GDM1 (cell line): ENCODE data around the gene WDR27.

Source experiments
- DNase-seq: peaks from one replicate; lab custom pipeline; 2025; lab: John Stamatoyannopoulos, UW

Gene WDR27

DNA sequence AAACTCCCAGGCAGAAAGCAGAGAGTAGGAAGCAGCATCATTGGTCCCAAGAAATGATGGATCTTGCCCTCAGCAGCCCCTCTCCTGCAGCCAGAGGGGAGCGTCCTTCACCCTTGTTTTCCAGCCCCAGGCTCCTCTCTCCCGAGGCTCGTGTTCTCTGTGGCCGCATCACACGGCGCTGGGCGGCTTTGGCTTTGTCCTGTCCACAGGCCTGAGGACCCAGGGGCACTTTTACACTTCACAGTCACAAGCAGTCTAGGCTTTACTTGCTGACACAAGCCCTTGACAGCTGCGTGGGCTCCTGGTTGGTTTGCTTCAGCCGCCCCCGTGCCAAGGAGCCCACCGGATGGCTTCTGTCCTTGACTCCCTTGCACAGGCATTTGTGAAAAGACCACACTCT is 272.8 kb downstream of the WDR27 start:
- no peak for DNase-seq

DNA sequence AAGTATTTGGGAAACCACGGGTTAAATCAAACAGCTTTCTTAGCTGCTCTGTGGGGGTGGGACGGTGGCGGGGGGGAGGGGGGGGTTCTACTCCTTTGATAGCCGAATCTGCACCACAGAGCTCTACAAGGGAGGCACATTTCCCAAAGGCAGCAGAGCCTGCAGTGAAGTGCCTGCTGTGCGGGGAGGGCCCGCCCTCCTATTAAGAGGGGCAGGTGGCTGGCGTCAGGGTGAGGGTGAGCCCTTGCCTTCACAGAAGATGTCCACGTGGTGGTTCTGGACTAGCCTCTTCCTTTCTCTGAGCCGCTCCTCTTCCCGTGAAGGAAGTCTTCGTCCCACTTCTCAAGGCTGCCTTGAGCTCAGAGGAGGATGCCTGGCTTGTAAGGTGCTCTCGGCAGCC is 273.3 kb downstream of the WDR27 start:
- no peak for DNase-seq

DNA sequence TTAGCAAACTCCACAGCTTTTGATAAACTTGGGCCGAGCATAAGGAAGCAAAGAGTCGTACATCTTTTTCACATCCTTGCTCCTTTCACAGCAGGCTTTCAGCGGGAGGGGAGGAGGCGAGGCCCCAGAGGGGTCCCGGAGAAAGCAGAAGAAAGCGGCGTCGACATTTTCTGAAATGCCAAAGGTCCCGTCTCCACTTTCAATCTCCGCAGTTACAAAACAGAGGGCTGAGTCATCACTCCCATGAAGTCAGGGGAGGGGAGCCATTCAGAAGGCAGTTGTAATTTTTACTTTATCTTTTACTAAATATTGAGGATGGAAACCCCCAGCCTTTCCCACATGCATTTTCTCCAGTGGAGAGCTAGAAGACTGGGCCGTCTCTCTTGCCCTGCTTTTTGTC is 274.0 kb downstream of the WDR27 start:
- no peak for DNase-seq

DNA sequence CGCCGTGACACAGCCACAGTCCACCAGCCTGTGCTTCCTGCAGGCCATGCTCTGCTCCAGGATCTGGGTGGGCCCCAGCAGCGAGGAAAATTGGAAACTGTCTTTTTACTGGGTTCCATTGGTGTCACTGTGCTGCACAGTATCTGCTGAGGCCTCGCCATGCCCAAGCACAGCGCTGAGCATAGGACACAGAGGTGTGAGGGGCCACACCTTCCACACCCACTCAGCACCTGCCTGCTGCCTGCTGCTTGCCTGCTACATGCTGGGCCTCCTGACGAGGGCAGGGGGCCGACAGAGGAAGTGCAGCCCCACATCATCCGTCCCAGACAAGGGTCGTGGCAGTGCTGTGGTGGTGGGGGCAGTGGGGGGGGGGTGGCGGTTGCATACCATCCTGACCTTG is 275.2 kb downstream of the WDR27 start:
- no peak for DNase-seq

DNA sequence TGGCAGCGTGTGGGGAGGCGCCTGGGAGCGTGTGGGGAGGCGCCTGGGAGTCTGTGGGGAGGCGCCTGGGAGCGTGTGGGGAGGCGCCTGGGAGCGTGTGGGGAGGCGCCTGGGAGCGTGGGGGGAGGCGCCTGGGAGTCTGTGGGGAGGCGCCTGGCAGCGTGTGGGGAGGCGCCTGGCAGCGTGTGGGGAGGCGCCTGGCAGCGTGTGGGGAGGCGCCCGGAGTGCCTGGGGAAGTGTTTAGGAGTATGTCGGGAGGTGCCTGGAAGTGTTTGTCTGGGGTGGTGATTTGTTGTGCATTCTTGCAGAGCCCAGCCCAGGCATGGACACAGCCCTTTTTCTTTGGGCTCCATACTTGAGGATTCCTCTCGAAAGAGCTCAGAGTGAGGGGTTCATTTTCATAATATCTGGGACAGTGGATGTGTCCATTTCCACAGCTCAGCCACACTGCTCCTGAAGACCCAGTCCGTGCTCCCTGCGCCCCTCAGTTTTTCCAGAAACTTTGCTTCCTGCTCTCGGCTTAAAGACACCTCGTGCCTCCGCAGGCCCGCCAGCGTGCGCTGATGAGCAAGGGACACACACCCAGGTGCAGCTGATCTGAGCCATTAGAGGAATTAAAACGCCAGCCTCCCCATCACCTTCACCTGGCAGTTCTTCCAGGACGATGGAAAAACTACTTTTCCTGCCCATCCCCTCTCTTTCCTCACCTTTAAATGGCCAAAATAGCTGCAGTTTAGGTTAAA is 276.0 kb downstream of the WDR27 start:
- DNase-seq: no peak

DNA sequence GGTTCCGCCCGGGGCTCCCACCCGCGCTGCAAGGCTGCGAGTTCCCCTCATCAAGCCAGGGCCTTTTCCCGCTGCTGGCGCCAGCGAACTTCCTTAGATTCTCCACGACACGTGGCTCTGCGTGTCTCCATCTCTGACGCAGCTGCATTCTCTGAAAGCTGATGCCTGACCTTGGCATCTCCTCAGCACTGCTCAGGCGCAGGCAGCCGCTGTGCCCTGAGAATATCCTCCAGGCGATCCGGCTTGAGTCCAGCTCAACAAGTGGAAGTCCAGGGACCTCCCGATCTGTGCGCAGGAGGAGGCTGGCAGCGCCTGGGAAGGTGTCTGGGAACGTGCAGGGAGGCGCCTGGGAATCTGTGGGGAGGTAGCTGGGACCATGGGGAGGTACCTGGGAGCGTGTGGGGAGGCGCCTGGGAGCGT is 277.0 kb downstream of the WDR27 start:
- DNase-seq: no peak

DNA sequence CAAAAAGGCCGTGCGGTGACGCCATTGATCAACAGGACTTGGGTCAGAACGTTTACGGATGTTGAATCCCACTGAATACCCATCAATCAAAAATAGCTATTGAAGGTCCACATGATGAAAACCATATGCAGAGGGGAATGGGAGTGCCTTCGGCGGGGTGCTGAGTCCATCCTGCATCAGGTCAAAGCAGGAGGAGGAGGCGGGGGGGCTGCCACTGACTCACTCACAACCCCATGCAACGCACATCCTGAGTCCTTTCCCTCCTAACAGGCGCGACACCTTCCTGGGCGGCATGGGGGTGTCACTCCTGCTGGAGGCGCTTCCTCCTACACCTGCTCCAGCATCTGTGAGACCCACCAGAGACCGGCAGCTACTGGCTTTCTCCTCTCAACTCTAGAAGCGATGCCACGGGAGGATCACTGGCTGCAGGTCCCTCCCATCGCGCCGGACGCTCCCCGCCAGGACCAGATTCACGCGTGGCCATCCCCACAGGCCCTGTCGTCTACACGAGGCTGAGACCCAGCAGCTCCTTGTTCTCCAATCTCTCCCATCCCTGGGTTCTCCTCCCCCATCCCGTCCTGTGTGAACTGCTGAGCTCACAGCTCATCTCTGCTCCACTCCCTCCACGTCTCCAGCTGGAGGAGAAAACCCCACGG is 277.6 kb downstream of the WDR27 start:
- DNase-seq: no peak

DNA sequence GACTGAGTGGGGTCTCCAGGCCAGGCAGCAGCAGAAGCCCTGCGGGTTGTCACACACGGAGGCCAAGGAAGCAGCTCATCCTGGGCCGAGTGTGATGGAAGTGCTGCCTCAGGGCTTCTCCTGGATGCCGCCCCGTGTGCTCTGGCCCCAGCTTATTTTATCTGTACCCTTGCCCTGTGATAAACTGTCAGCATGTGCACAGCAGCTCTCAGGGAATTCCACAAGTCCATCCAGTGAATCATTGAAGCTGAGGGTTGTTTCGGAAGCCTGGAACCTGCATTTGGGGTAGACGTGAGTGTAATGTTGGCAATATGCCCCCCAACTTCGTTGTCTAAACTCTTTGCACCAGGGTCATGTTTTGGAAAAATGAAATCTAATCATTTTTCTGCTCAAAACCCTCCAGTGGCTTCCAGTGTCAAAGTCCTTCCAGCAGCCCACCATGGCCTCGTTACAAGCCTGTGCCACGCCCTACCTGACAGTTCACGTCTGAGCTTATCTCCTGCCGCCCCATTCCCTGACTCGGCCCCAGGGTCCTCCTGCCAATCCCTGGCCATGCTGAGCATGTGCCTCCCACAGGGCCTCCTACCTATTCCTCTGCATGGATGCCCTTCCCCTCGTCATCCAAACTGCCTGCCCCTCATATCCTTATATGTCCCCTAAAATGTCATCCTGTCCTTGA is 280.1 kb downstream of the WDR27 start:
- no peak for DNase-seq

- DNase-seq: no peak
Observed at GRCh38 chr6:169420912-169421543, 280.8 kb downstream of the WDR27 start.

DNA sequence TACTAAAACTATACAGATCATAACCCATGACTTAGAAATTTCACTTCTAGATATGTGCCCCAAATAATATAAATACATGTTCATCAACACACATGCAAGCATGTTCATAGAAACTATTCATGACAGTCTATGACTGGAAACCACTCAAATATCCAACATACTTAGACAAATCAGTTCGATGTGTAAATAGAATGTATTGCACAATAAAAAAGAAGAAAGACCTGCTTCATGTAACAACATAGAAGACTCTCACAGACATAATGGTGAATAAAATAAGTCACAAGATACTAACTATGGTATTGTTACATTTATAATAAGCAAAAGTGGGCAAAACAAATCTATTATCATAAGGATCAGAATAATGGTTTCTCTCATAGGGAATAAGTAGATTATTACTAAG is 284.7 kb downstream of the WDR27 start:
- no peak for DNase-seq

- no peak for DNase-seq
Observed at GRCh38 chr6:169416249-169416648, 285.6 kb downstream of the WDR27 start.

- DNase-seq: no peak
Observed at GRCh38 chr6:169415179-169415578, 286.6 kb downstream of the WDR27 start.

- DNase-seq: no peak
Observed at GRCh38 chr6:169411722-169412121, 290.1 kb downstream of the WDR27 start.

- DNase-seq: no peak
Observed at GRCh38 chr6:169411296-169411695, 290.5 kb downstream of the WDR27 start.

DNA sequence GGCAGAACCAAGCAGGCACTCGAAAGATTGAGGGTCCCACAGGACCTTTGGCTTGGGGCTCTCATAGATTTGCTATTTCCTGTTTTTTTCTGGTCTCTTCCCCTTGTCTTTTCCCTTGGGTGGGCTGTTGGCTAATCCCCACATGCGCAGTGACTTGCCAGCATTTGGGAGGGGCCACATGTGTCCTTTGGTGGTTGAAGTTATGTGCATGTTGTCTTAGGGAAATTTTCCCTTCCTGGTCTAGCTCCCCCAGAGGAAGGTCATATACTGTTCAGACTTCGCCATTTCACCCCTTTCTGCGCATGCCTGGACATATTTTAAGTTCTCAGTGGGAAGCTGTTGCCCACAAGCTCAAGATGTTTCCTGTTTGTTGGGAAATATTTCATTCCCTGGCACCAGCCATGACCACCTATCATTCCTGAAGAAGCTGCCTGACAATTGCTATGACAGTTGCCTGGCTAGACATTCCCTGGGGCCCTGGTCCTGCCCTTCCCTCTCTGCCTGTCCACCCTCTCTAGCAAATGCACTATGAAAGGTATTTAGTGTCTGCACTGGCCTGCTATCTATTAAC is 292.0 kb downstream of the WDR27 start:
- peak; percentile 8 for DNase-seq

- no peak for DNase-seq
Observed at GRCh38 chr6:169407325-169407724, 294.5 kb downstream of the WDR27 start.
